NB4 (cell line): ENCODE measurements around the gene FAM161B.

Experiments
- MYC ChIP-seq: IDR thresholded peaks from 2 replicates; pipeline ENCODE4 v1.6.1; 2011; ENCODE audit warnings: low read depth, low read length
- POLR2A ChIP-seq: IDR thresholded peaks from 2 replicates; pipeline ENCODE4 v1.6.1; 2011; ENCODE audit warnings: mild to moderate bottlenecking; ENCODE audit not compliant: insufficient read length; ENCODE audit errors: extremely low read depth
- TF ChIP-seq, protein P1 (sequence below): IDR thresholded peaks from one replicate; pipeline ENCODE4 v1.5.1; 2012; ENCODE audit warnings: low read depth, low read length
- TF ChIP-seq, protein P2 (sequence below): IDR thresholded peaks from 2 replicates; pipeline ENCODE4 v1.6.1; 2011; ENCODE audit warnings: low read depth, low read length

DNA sequence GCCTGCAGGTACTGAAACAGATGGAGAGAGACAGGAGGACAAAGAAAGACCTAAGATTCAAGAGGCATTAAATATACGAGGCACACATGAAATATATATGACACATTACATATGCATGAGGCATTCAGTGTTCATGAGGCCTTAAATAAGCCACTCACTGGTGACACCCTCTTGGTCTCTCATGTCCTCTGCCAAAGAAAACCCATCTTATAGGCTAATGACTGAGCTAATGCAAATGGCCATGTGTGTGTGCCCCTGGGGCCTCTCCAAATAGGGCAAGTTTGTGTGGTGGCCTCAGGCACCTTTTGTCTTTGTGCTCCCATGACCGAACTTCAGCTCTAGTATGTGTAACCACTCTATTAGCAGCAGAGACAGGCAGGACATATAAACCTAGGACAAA lies 19.0 kb upstream of the FAM161B start:
- TF ChIP-seq POLR2A (no peak), MYC (no peak)
- TF ChIP-seq, protein P1, sequence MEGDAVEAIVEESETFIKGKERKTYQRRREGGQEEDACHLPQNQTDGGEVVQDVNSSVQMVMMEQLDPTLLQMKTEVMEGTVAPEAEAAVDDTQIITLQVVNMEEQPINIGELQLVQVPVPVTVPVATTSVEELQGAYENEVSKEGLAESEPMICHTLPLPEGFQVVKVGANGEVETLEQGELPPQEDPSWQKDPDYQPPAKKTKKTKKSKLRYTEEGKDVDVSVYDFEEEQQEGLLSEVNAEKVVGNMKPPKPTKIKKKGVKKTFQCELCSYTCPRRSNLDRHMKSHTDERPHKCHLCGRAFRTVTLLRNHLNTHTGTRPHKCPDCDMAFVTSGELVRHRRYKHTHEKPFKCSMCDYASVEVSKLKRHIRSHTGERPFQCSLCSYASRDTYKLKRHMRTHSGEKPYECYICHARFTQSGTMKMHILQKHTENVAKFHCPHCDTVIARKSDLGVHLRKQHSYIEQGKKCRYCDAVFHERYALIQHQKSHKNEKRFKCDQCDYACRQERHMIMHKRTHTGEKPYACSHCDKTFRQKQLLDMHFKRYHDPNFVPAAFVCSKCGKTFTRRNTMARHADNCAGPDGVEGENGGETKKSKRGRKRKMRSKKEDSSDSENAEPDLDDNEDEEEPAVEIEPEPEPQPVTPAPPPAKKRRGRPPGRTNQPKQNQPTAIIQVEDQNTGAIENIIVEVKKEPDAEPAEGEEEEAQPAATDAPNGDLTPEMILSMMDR: no peak
- TF ChIP-seq, protein P2, sequence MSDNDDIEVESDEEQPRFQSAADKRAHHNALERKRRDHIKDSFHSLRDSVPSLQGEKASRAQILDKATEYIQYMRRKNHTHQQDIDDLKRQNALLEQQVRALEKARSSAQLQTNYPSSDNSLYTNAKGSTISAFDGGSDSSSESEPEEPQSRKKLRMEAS: no peak
